ENCODE results near the gene IFI44.
A peak's percentile ranks its signal among the peaks of the same experiment; 100 is the strongest.

GRCh38 chr1:78619446-78619802, 30.2 kb upstream of the IFI44 start:
- no peak for TF ChIP-seq CTCF (IDR thresholded peaks at IDR 0.05)
- TF ChIP-seq POLR2A (IDR thresholded peaks at IDR 0.05): peak in 1 of 2 donors; percentile 58

All from adrenal gland (tissue), 5 donors.